Measurements from ENCODE around the gene GCHFR.

GCHFR gene

DNA sequence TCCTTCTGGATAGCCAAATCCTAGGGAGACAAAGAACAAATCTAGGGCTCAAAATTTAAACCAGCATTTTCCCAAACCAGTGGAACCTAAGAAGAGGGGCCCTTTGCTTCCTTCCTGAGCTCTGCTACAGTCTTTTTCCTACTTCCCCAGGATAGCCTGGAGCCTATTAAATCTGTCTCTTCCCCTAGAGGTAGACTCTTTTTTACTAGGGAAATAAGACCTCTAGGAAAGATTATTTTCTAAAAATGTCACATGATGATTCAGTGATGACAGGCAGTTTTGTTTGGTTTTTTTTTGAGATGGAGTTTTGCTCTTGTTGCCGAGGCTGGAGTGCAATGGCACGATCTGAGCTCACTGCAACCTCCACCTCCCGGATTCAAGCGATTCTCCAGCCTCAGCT lies 27.3 kb upstream of the GCHFR start:
- Histone ChIP-seq H3K36me3 (replicated peaks; ENCODE audit: low read depth, low read length) (peaks cover 48% of the 10 kb centered on the region), H3K4me2 (ENCODE audit: low read length) (no peak overlapping the region)

DNA sequence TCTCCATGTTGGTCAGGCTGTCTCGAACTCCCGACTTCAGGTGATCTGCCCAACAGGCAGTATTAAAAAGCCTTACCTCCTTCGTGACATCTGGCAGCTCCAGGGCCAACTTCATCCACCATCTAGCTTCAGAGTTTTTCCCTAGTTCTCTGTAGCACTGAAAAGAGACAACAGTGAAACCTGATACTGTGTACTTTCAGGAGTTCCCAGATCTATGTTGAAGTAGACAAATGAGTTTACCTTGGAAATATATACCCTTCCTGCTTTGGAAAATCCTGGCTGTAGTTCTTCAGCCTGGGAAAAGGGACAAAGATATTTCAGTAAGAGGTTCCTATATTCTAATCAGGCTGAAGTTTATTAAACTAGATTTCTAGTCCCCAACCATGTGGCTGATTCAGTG lies 26.8 kb upstream of the GCHFR start:
- TF ChIP-seq, protein P1, sequence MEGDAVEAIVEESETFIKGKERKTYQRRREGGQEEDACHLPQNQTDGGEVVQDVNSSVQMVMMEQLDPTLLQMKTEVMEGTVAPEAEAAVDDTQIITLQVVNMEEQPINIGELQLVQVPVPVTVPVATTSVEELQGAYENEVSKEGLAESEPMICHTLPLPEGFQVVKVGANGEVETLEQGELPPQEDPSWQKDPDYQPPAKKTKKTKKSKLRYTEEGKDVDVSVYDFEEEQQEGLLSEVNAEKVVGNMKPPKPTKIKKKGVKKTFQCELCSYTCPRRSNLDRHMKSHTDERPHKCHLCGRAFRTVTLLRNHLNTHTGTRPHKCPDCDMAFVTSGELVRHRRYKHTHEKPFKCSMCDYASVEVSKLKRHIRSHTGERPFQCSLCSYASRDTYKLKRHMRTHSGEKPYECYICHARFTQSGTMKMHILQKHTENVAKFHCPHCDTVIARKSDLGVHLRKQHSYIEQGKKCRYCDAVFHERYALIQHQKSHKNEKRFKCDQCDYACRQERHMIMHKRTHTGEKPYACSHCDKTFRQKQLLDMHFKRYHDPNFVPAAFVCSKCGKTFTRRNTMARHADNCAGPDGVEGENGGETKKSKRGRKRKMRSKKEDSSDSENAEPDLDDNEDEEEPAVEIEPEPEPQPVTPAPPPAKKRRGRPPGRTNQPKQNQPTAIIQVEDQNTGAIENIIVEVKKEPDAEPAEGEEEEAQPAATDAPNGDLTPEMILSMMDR (IDR thresholded peaks at IDR 0.05; ENCODE audit: low read depth, low read length): no peak
- no peak for TF ChIP-seq EZH2phosphoT487 (IDR thresholded peaks at IDR 0.05; ENCODE audit: low read depth)
- no peaks in the 10 kb centered on the region for H3K79me2 ChIP-seq (ENCODE audit: low read length)
- no peak overlapping the region for H3K27ac ChIP-seq (ENCODE audit: low read length)
- H4K20me1 ChIP-seq (ENCODE audit: insufficient read depth, low read length): no peaks in the 10 kb centered on the region
- H2AFZ ChIP-seq (ENCODE audit: low read depth, low read length): no peak overlapping the region
- no peaks in the 10 kb centered on the region for H3K4me1 ChIP-seq (ENCODE audit: low read length)
- H3K36me3 ChIP-seq (replicated peaks; ENCODE audit: low read depth, low read length): peaks cover 43% of the 10 kb centered on the region
- H3K9ac ChIP-seq (ENCODE audit: low read length): no peak overlapping the region
- H3K9me3 ChIP-seq (ENCODE audit: insufficient read depth, low read length): no peaks in the 10 kb centered on the region
- no peak overlapping the region for H3K4me3 ChIP-seq (ENCODE audit: low read length)
- H3K27me3 ChIP-seq (ENCODE audit: low read depth, low read length): no peaks in the 10 kb centered on the region
- H3K4me2 ChIP-seq (ENCODE audit: low read length): no peak overlapping the region

More for the DNA sequence above, 27.3 kb upstream of the GCHFR start:
- Histone ChIP-seq H4K20me1 (ENCODE audit: insufficient read depth, low read length) (no peaks in the 10 kb centered on the region), H3K9ac (ENCODE audit: low read length) (no peak overlapping the region), H3K4me3 (ENCODE audit: low read length) (no peak overlapping the region), H3K4me1 (ENCODE audit: low read length) (no peaks in the 10 kb centered on the region), H3K27me3 (ENCODE audit: low read depth, low read length) (no peaks in the 10 kb centered on the region), H3K79me2 (ENCODE audit: low read length) (no peaks in the 10 kb centered on the region), H3K9me3 (ENCODE audit: insufficient read depth, low read length) (no peaks in the 10 kb centered on the region), H2AFZ (ENCODE audit: low read depth, low read length) (no peak overlapping the region), H3K27ac (ENCODE audit: low read length) (no peak overlapping the region)
- no peak for TF ChIP-seq EZH2phosphoT487 (IDR thresholded peaks at IDR 0.05; ENCODE audit: low read depth)
- TF ChIP-seq, protein P1 (IDR thresholded peaks at IDR 0.05; ENCODE audit: low read depth, low read length): no peak

DNA sequence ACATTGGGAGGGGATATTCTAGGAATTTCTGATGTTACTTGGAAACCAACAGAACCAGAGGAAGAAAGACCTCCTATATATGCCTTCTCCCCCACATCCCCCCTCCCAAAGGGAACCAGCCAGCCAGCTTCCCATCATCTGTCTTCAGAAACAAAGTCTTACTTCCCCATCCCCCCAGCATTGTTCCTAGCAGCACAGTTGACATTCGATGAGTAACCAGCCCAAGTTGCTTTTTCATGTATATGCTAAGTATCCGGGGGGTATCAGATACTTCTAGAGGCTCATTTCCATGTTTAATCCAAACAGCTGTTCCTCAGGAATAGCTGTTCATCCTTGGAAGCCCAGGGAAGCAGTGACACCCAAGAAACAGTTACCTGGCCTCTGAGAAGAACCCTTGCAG lies 24.8 kb upstream of the GCHFR start:
- TF ChIP-seq, protein P1 (IDR thresholded peaks at IDR 0.05; ENCODE audit: low read depth, low read length): no peak
- no peak for TF ChIP-seq EZH2phosphoT487 (IDR thresholded peaks at IDR 0.05; ENCODE audit: low read depth)
- Histone ChIP-seq H3K27ac (ENCODE audit: low read length) (no peak overlapping the region), H3K4me2 (ENCODE audit: low read length) (no peak overlapping the region), H3K36me3 (replicated peaks; ENCODE audit: low read depth, low read length) (peaks cover 52% of the 10 kb centered on the region), H3K27me3 (ENCODE audit: low read depth, low read length) (no peaks in the 10 kb centered on the region), H2AFZ (ENCODE audit: low read depth, low read length) (no peak overlapping the region), H3K9ac (ENCODE audit: low read length) (no peak overlapping the region), H3K4me3 (ENCODE audit: low read length) (no peak overlapping the region), H3K4me1 (ENCODE audit: low read length) (peaks cover 7% of the 10 kb centered on the region; the same call in 1 of the 2 replicates), H3K79me2 (ENCODE audit: low read length) (no peaks in the 10 kb centered on the region), H3K9me3 (ENCODE audit: insufficient read depth, low read length) (no peaks in the 10 kb centered on the region), H4K20me1 (ENCODE audit: insufficient read depth, low read length) (no peaks in the 10 kb centered on the region)

DNA sequence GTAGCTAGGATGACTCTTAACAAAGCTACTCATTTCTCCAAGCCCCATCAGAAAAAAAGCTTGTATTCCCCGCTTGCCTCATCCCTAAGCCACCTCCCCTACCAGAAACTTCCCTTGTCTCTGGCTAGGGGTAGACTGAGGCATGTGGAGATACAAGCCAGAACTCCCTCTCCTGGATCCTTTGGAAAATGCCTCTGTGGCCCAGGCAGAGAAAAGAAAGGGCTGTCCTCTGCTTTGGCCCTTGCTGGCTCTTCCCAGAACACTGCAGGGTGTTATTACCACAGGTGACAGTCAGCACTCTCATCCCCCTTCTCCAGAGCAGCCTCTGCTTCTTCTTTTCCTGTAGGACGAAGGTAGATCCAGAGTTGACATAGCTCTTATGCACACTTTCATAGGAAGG lies 24.0 kb upstream of the GCHFR start:
- no peaks in the 10 kb centered on the region for H3K27me3 ChIP-seq (ENCODE audit: low read depth, low read length)
- no peak overlapping the region for H3K9ac ChIP-seq (ENCODE audit: low read length)
- no peak overlapping the region for H3K4me2 ChIP-seq (ENCODE audit: low read length)
- H3K9me3 ChIP-seq (ENCODE audit: insufficient read depth, low read length): no peaks in the 10 kb centered on the region
- no peak overlapping the region for H3K4me3 ChIP-seq (ENCODE audit: low read length)
- no peak overlapping the region for H3K27ac ChIP-seq (ENCODE audit: low read length)
- H3K36me3 ChIP-seq (replicated peaks; ENCODE audit: low read depth, low read length): peaks cover 54% of the 10 kb centered on the region
- H4K20me1 ChIP-seq (ENCODE audit: insufficient read depth, low read length): no peaks in the 10 kb centered on the region
- TF ChIP-seq EZH2phosphoT487 (IDR thresholded peaks at IDR 0.05; ENCODE audit: low read depth): no peak
- TF ChIP-seq, protein P1 (IDR thresholded peaks at IDR 0.05; ENCODE audit: low read depth, low read length): no peak
- peaks cover 9% of the 10 kb centered on the region; the same call in 1 of the 2 replicates for H3K4me1 ChIP-seq (ENCODE audit: low read length)
- H3K79me2 ChIP-seq (ENCODE audit: low read length): no peaks in the 10 kb centered on the region
- H2AFZ ChIP-seq (ENCODE audit: low read depth, low read length): no peak overlapping the region

Measured in OCI-LY3 (cell line).